Naive B cell (primary cell): ENCODE results near the gene POLR2M. TPM values are rescaled to one million over a fixed set of nuclear protein-coding genes. Genes with fewer than 3 reads are reported as not detected.
A peak's percentile ranks its signal among the peaks of the same experiment; 100 is the strongest.

Experiments used
- ATAC-seq, 2 donors: fragments of 150-1000 bp; cut with Tn5 transposase; 2 replicates each; pipeline ENCODE4 v1.10.0; 2021; ENCODE audit warnings: low read depth in 2 of 2, mild to moderate bottlenecking in 2 of 2, moderate library complexity in 2 of 2
- DNase-seq: peaks from one replicate; pipeline ENCODE4 v3.0.0; 2022
- H3K27ac Mint-ChIP-seq, 6 donors: one replicate each; pipeline ENCODE4 v1.8.0; 2020 to 2022; ENCODE audit warnings: mild to moderate bottlenecking in 6 of 6, mixed read lengths in 6 of 6, moderate library complexity in 5 of 6, inconsistent platforms in 2 of 6
- H3K27me3 Mint-ChIP-seq, 3 donors: one replicate each; pipeline ENCODE4 v1.8.0; 2021 to 2022; ENCODE audit warnings: mixed read lengths in 3 of 3, mild to moderate bottlenecking in 1 of 3
- H3K36me3 Mint-ChIP-seq, 2 donors: one replicate each; pipeline ENCODE4 v1.8.0; 2020 to 2022; ENCODE audit warnings: mixed read lengths in 2 of 2, inconsistent platforms in 1 of 2, mild to moderate bottlenecking in 1 of 2
- H3K4me1 Mint-ChIP-seq, 3 donors: one replicate each; pipeline ENCODE4 v1.8.0; 2020 to 2022; ENCODE audit warnings: mixed read lengths in 3 of 3, inconsistent platforms in 1 of 3, mild to moderate bottlenecking in 1 of 3, moderate library complexity in 1 of 3
- H3K4me3 Mint-ChIP-seq, 8 donors: one replicate each; pipeline ENCODE4 v1.8.0; 2020 to 2022; ENCODE audit warnings: mild to moderate bottlenecking in 8 of 8, mixed read lengths in 8 of 8, moderate library complexity in 8 of 8, inconsistent platforms in 2 of 8
- H3K9me3 Mint-ChIP-seq, 7 donors: one replicate each; pipeline ENCODE4 v1.8.0; 2020 to 2022; ENCODE audit warnings: mixed read lengths in 7 of 7, mild to moderate bottlenecking in 5 of 7, inconsistent platforms in 2 of 7, moderate library complexity in 1 of 7
- polyA plus RNA-seq, 6 donors: library from polyadenylated mRNA; unstranded; fragments of 300-500 nt; fragmentation: Illumina TruSeq; gene quantifications; one replicate each; pipeline ENCODE4 v1.2.3, GENCODE V29; 2021; ENCODE audit warnings: low read depth in 6 of 6

Gene POLR2M
- polyA plus RNA-seq = 10 to 100 TPM; 62.5 to 75.8 (median 73.1) TPM

- DNase-seq = peak; percentile 92
- no peaks in the 10 kb centered on the region for H3K9me3 Mint-ChIP-seq
- peaks cover 11 to 19% of the 10 kb centered on the region in 2 donors for H3K36me3 Mint-ChIP-seq
- H3K27me3 Mint-ChIP-seq = peaks cover 6 to 11% (median 9%) of the 10 kb centered on the region in 3 donors
- H3K4me1 Mint-ChIP-seq = peaks cover 20 to 53% (median 43%) of the 10 kb centered on the region in 3 donors
- peak within 1 kb of the TSS; percentile 83 to 94 (median 92) for H3K4me3 Mint-ChIP-seq
- H3K27ac Mint-ChIP-seq = peak within 1 kb of the TSS; percentile 93 to 99 (median 96)
- ATAC-seq = peak; percentile 93 to 94
Measured at GRCh38 chr15:57706405-57707209, at the start of gene POLR2M. Gene POLR2M (plus strand): TSS chr15:57706714. CDS start chr15:57706843, 129 bp downstream.

GRCh38 chr15:57657619-57658018 lies 48.9 kb upstream of the POLR2M start:
- ATAC-seq (no peak), DNase-seq (no peak)
- H3K27me3 Mint-ChIP-seq = peaks cover 0 to 4% (median 0%) of the 10 kb centered on the region in 3 donors
- H3K9me3 Mint-ChIP-seq = no peaks in the 10 kb centered on the region
- H3K27ac Mint-ChIP-seq = no peak overlapping the region
- H3K4me1 Mint-ChIP-seq = no peaks in the 10 kb centered on the region
- H3K4me3 Mint-ChIP-seq = no peak overlapping the region
- peaks cover 0 to 14% of the 10 kb centered on the region in 2 donors for H3K36me3 Mint-ChIP-seq

GRCh38 chr15:57662091-57662744 lies 44.3 kb upstream of the POLR2M start:
- no peak overlapping the region for H3K27ac Mint-ChIP-seq
- H3K4me3 Mint-ChIP-seq = no peak overlapping the region
- no peaks in the 10 kb centered on the region for H3K4me1 Mint-ChIP-seq
- H3K36me3 Mint-ChIP-seq = peaks cover 0 to 24% of the 10 kb centered on the region in 2 donors
- no peak for DNase-seq
- H3K9me3 Mint-ChIP-seq = no peaks in the 10 kb centered on the region
- ATAC-seq = no peak
- H3K27me3 Mint-ChIP-seq = peaks cover 0 to 4% (median 0%) of the 10 kb centered on the region in 3 donors

GRCh38 chr15:57662802-57663201 lies 43.7 kb upstream of the POLR2M start:
- peaks cover 0 to 24% of the 10 kb centered on the region in 2 donors for H3K36me3 Mint-ChIP-seq
- H3K27ac Mint-ChIP-seq = no peak overlapping the region
- no peak for ATAC-seq
- no peaks in the 10 kb centered on the region for H3K4me1 Mint-ChIP-seq
- DNase-seq = no peak
- H3K9me3 Mint-ChIP-seq = no peaks in the 10 kb centered on the region
- peaks cover 0 to 4% (median 3%) of the 10 kb centered on the region in 3 donors for H3K27me3 Mint-ChIP-seq
- H3K4me3 Mint-ChIP-seq = no peak overlapping the region

DNA sequence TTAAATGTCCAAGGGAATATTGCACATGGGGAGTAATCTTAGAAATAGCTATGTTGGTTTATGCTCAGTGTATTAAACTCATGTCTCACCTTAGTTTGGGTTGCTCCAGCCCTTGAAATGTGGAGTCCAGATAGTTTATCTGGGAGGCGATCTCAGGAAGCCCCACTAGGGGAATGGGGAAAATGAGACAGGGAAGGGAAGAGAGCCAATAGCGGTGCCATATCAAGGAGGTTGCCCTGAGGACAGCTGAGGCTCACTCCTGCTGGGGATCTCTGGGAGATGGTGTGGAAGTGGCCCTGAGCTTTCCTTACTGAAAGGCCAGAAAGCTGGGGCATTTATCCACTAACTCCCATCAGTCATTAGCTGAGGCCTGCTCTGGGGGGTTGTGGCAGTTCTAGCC lies 43.3 kb upstream of the POLR2M start:
- no peak overlapping the region for H3K27ac Mint-ChIP-seq
- H3K4me3 Mint-ChIP-seq = no peak overlapping the region
- no peak for ATAC-seq
- DNase-seq = no peak
- no peaks in the 10 kb centered on the region for H3K4me1 Mint-ChIP-seq
- peaks cover 0 to 24% of the 10 kb centered on the region in 2 donors for H3K36me3 Mint-ChIP-seq
- peaks cover 0 to 5% (median 4%) of the 10 kb centered on the region in 3 donors for H3K27me3 Mint-ChIP-seq
- no peaks in the 10 kb centered on the region for H3K9me3 Mint-ChIP-seq

- Mint-ChIP-seq H3K9me3 (peaks cover 0 to 2% (median under 1%) of the 10 kb centered on the region in 7 donors), H3K27ac (no peak overlapping the region), H3K4me3 (no peak overlapping the region), H3K36me3 (peaks cover 0 to 30% of the 10 kb centered on the region in 2 donors), H3K27me3 (peaks cover 4 to 11% (median 5%) of the 10 kb centered on the region in 3 donors), H3K4me1 (no peaks in the 10 kb centered on the region)
- ATAC-seq (no peak), DNase-seq (no peak)
Measured at GRCh38 chr15:57665194-57665593, 41.3 kb upstream of the POLR2M start.

- no peak overlapping the region for H3K4me3 Mint-ChIP-seq
- ATAC-seq (no peak), DNase-seq (no peak)
- no peaks in the 10 kb centered on the region for H3K4me1 Mint-ChIP-seq
- H3K27ac Mint-ChIP-seq = no peak overlapping the region
- peaks cover 4 to 18% (median 5%) of the 10 kb centered on the region in 3 donors for H3K27me3 Mint-ChIP-seq
- peaks cover 0 to 26% of the 10 kb centered on the region in 2 donors for H3K36me3 Mint-ChIP-seq
- H3K9me3 Mint-ChIP-seq = peaks cover 0 to 5% (median 2%) of the 10 kb centered on the region in 7 donors
Measured at GRCh38 chr15:57665939-57666338, 40.6 kb upstream of the POLR2M start.

DNA sequence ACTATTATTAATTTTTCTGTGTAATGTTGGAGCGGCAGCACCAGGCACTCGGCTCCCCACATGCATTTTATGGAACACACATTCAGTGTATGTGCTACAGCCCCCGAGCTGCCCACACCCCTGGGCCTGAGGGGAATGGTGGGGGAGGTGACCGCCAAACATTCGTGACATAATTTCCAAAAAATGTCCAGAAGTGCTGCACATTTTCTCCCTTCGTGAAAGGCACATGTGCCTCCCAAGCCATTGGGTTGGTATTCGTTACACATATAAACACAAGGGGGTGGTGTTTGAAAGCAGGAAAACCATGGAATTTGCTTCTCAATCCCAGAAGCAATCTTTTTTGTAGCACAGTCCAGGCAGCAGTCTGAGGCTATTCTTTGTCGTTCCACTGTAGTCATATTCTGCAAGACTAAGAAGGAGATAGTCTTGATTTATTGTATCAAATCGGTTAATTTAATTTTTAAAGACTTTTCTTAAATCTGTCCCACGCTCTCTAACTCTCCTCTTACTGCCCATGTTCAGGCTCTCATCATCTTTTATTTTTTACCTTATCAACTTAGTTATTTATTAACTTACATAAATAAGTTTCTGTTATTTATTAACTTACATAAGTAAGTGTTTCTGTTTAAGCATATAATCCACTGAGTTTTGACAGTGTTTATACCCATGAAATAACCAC lies 39.2 kb upstream of the POLR2M start:
- Mint-ChIP-seq H3K4me1 (no peaks in the 10 kb centered on the region), H3K27ac (no peak overlapping the region), H3K36me3 (peaks cover 6 to 19% of the 10 kb centered on the region in 2 donors), H3K4me3 (no peak overlapping the region), H3K9me3 (peaks cover 0 to 6% (median 2%) of the 10 kb centered on the region in 7 donors), H3K27me3 (peaks cover 5 to 27% (median 6%) of the 10 kb centered on the region in 3 donors)
- ATAC-seq (no peak), DNase-seq (no peak)

DNA sequence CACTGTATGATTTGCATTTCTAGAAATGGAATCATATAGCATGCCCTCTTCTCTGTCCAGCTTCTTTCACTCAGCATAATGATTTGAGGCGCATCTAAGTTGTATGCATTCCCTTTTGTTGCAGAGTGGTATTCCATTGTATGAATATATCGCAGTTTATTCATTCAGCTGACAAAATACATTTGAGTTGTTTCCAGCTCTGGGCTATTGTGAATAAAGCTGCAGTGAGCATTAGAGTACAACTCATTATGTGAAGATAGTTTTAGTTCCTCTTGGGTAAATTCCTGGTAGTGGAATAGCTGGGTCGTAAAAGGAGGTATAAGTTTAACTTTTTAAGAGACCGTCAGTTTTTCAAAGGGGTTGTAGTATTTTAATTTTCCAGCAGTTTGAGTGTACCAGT lies 38.5 kb upstream of the POLR2M start:
- peaks cover 11 to 17% of the 10 kb centered on the region in 2 donors for H3K36me3 Mint-ChIP-seq
- H3K27me3 Mint-ChIP-seq = peaks cover 5 to 34% (median 12%) of the 10 kb centered on the region in 3 donors
- DNase-seq = no peak
- no peak overlapping the region for H3K4me3 Mint-ChIP-seq
- peaks cover 0 to 6% (median 2%) of the 10 kb centered on the region in 7 donors for H3K9me3 Mint-ChIP-seq
- ATAC-seq = no peak
- H3K4me1 Mint-ChIP-seq = no peaks in the 10 kb centered on the region
- H3K27ac Mint-ChIP-seq = no peak overlapping the region

- H3K36me3 Mint-ChIP-seq = peaks cover 19 to 21% of the 10 kb centered on the region in 2 donors
- peaks cover 5 to 51% (median 17%) of the 10 kb centered on the region in 3 donors for H3K27me3 Mint-ChIP-seq
- no peak overlapping the region for H3K4me3 Mint-ChIP-seq
- H3K4me1 Mint-ChIP-seq = no peaks in the 10 kb centered on the region
- ATAC-seq (no peak), DNase-seq (no peak)
- no peak overlapping the region for H3K27ac Mint-ChIP-seq
- H3K9me3 Mint-ChIP-seq = peaks cover 0 to 6% (median 2%) of the 10 kb centered on the region in 7 donors
Measured at GRCh38 chr15:57671636-57672035, 34.9 kb upstream of the POLR2M start.

DNA sequence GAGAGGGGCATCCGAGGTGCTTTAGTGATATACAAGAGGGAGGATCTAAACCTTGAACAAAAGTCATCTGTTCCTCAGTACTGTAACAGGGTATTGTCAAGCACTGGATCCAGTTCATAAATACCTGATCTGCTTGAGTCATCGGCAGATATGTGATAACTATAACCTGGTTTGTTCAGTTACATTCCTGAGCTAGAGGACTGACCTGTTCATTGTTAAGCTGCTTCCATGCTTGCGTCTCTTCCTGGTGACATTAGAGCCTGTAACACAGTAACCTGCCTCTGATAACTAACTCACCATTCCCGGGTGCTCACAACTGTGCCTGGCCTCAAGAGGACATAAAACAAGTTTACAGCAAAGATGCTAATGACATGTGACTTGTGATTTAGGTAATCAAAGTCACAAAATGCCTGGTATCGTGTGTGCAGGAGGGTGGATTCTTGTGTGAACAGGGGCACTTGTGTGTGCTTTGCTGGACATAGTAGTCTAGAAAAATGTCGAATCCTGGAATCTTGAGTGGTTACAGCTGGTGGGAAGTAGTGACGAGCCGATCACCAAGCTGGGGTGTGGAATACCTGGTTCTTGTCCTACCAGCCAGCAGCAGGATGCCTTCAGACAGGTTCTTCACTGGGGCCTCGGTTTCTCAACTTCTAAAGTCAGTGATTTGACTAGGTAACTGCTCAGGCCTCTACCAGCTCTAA lies 30.9 kb upstream of the POLR2M start:
- peak overlapping the region in 1 of 8 donors; percentile 35 for H3K4me3 Mint-ChIP-seq
- DNase-seq = no peak
- H3K27me3 Mint-ChIP-seq = peaks cover 0 to 36% (median 17%) of the 10 kb centered on the region in 3 donors
- H3K27ac Mint-ChIP-seq = no peak overlapping the region
- H3K9me3 Mint-ChIP-seq = peaks cover 0 to 2% (median 0%) of the 10 kb centered on the region in 7 donors
- H3K36me3 Mint-ChIP-seq = peaks cover 24 to 25% of the 10 kb centered on the region in 2 donors
- H3K4me1 Mint-ChIP-seq = peaks cover 0 to 6% (median 0%) of the 10 kb centered on the region in 3 donors
- no peak for ATAC-seq

DNA sequence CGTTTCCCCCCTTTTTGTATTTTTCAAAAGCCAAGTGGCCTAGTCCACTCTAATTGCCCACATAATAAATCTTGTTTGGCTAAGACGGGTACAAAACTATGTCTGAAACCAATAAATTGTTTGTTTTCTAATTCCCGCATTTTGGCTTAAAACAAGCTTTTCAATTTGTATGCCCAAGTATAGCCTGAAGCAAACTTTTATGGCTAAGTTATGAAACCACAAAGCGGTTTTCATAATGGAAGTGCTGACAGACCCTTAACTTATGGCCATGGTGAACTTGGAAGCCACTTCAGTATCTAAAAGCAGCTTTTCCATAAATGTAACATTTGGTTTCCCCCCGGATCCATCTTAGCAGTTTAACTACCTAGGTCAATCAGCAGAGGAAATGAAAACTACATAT lies 29.9 kb upstream of the POLR2M start:
- Mint-ChIP-seq H3K36me3 (peaks cover 25 to 31% of the 10 kb centered on the region in 2 donors), H3K4me1 (peaks cover 0 to 6% (median 0%) of the 10 kb centered on the region in 3 donors), H3K4me3 (no peak overlapping the region), H3K27me3 (peaks cover 0 to 32% (median 17%) of the 10 kb centered on the region in 3 donors), H3K27ac (no peak overlapping the region), H3K9me3 (peaks cover 0 to 1% (median 0%) of the 10 kb centered on the region in 7 donors)
- ATAC-seq (no peak), DNase-seq (no peak)
